GM12875 (cell line): ENCODE results near the gene DEPDC7.

Experiments
- H3K4me3 ChIP-seq: one replicate; pipeline ENCODE4 v1.5.1; 2011; ENCODE audit warnings: low read depth, low read length, control low read depth
- CTCF ChIP-seq: IDR thresholded peaks from 2 replicates; pipeline ENCODE4 v1.5.1; 2011; ENCODE audit warnings: low read depth, mild to moderate bottlenecking, control low read depth, inconsistent platforms, low read length, moderate library complexity, borderline replicate concordance; ENCODE audit not compliant: insufficient read depth

The DEPDC7 gene

GRCh38 chr11:33062137-33062536, 46.5 kb downstream of the DEPDC7 start:
- no peak for TF ChIP-seq CTCF
- H3K4me3 ChIP-seq: no peak overlapping the region

- no peak overlapping the region for H3K4me3 ChIP-seq
- TF ChIP-seq CTCF: no peak
Measured at GRCh38 chr11:33063326-33063881, 47.7 kb downstream of the DEPDC7 start.

- no peak for TF ChIP-seq CTCF
- no peak overlapping the region for H3K4me3 ChIP-seq
Measured at GRCh38 chr11:33064033-33064825, 48.6 kb downstream of the DEPDC7 start.

GRCh38 chr11:33064866-33065265, 49.2 kb downstream of the DEPDC7 start:
- no peak overlapping the region for H3K4me3 ChIP-seq
- TF ChIP-seq CTCF: no peak

- H3K4me3 ChIP-seq: no peak overlapping the region
- peak; percentile 95 for TF ChIP-seq CTCF
Measured at GRCh38 chr11:33065445-33066178, 49.9 kb downstream of the DEPDC7 start.

DNA sequence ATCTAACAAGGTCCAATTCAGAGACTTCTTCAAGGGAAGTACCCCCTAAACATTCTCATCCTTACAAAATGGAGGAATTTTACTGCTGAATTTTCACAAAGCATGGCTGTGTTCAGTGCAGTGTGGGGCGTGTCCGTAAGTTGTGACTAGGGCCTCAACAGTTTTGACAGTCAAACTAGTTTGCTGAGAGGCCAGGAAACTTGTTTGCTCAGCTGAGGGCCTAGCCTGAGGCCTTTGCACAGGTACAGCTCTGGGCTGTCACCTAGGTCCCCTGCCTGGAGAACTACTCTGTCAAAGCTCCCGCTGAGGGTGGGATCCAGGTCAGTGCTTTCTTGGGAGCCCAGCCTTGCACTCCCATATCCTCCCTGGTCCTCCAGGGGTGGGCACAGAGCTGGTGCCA, 51.6 kb downstream of the DEPDC7 start:
- TF ChIP-seq CTCF: no peak
- H3K4me3 ChIP-seq: no peak overlapping the region
